Measurements from ENCODE around the gene SNX25.

DNA sequence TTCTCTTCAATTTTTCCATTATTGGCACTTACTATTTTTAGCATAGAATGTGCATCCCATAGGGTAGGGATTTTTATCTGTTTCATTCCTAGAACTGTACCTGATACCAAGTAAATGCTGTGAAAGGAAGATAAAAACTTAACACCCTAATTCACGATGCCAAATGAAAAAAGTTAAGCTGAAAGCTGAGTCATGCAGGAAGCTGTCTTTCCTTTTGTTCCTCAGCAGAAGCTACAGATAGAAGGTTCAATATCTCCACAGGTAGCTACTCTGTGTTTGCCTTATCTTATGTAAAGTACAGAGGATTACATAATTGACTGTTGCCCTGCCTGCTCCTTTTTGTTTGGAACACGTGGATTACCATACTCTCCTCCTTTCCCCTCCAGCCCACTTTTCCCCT, 109.3 kb downstream of the SNX25 start:
- TF ChIP-seq POLR2A (IDR thresholded peaks at IDR 0.05; ENCODE audit: low read depth, low read length) (no peak), TAF1 (IDR thresholded peaks at IDR 0.05; ENCODE audit: low read depth, low read length) (no peak)
